K562 (cell line): ENCODE data around the gene TRIO. TPM values are rescaled to one million over a fixed set of nuclear protein-coding genes. Genes with fewer than 3 reads are reported as not detected.

Experiments used
- ATAC-seq: fragments of 200-7000 bp; cut with Tn5 transposase; 3 replicates; pipeline ENCODE4 v1.9.1; 2020; ENCODE audit warnings: moderate library complexity
- BruUV-seq: library from RNA; stranded (reverse); fragments of 400-500 nt; replicated peaks from 2 replicates; lab custom pipeline; 2021; lab: Mats Ljungman, UMichigan
- CTCF ChIA-PET: fragments of 300-600 bp; formaldehyde crosslinking; extraction: SDS; loops from one replicate; lab custom pipeline; 2021; ENCODE audit warnings: low intra/inter-chr PET ratio; lab: Yijun Ruan, JAX
- POLR2A ChIA-PET: fragments of 300-600, 350-650 bp; sonication (Branson Sonifier 250); formaldehyde crosslinking; extraction: SDS; loops from one replicate; lab custom pipeline; 2021; ENCODE audit warnings: antibody characterized with exemption, inconsistent platforms; lab: Yijun Ruan, JAX
- DNase-seq, 4 experiments: peaks; one replicate each; pipeline versions ENCODE4 v3.0.0 to v3.0.0-alpha.2; 2011 to 2018; ENCODE audit warnings: low spot score in 3 of 4, mixed read lengths in 3 of 4; ENCODE audit errors: extremely low read depth in 1 of 4
- FAIRE-seq: peaks from 2 replicates; lab custom pipeline; 2011; peaks lifted over from hg19 to GRCh38; lab: Jason Lieb, UNC
- H2AFZ ChIP-seq: 2 replicates; pipeline ENCODE4 v1.6.0; 2011; ENCODE audit warnings: low read depth, low read length, control low read depth, inconsistent platforms
- H3K27ac ChIP-seq: fragments of 200-600 bp; 3 replicates; pipeline ENCODE4 v1.8.0; 2011; ENCODE audit warnings: low read depth, mild to moderate bottlenecking, control low read depth, inconsistent platforms, low read length, moderate library complexity, mixed read lengths; ENCODE audit errors: extremely low read depth
- H3K27me3 ChIP-seq, 2 experiments: fragments of 300-600 bp in 1 of 2; 2 replicates in 1 of 2; 3 replicates in 1 of 2; pipeline versions ENCODE4 v1.6.0 to v1.8.0; 2011; ENCODE audit warnings: inconsistent platforms in 2 of 2, low read length in 2 of 2, mild to moderate bottlenecking in 1 of 2, mixed read lengths in 1 of 2, moderate library complexity in 1 of 2; ENCODE audit not compliant: control insufficient read depth in 2 of 2, insufficient read depth in 2 of 2
- H3K36me3 ChIP-seq: fragments of 300-600 bp; 3 replicates; pipeline ENCODE4 v1.8.0; 2011; ENCODE audit warnings: mild to moderate bottlenecking, low read length, inconsistent platforms; ENCODE audit not compliant: control insufficient read depth, insufficient read depth
- H3K4me1 ChIP-seq, 2 experiments: fragments of 200-600 bp in 1 of 2; replicated peaks in 1 of 2; 2 replicates in 1 of 2; 3 replicates in 1 of 2; pipeline versions ENCODE4 v1.5.1 to v1.8.0; 2011; ENCODE audit warnings: inconsistent platforms in 2 of 2, low read length in 2 of 2, mild to moderate bottlenecking in 1 of 2, mixed read lengths in 1 of 2, moderate library complexity in 1 of 2; ENCODE audit not compliant: control insufficient read depth in 2 of 2, insufficient read depth in 2 of 2
- H3K4me2 ChIP-seq: 2 replicates; pipeline ENCODE4 v1.6.1; 2011; ENCODE audit warnings: low read length, control low read depth, inconsistent platforms, mixed read lengths; ENCODE audit not compliant: insufficient read depth
- H3K4me3 ChIP-seq: fragments of 200-600 bp; sonication (generic), shearing (Covaris generic); 2 replicates; pipeline ENCODE4 v1.5.1; 2016; ENCODE audit warnings: control low read depth, inconsistent platforms
- H3K79me2 ChIP-seq: fragments of 200-600 bp; 3 replicates; pipeline ENCODE4 v1.8.0; 2011; ENCODE audit warnings: low read length, inconsistent platforms; ENCODE audit not compliant: control insufficient read depth, insufficient read depth
- H3K9ac ChIP-seq, 2 experiments: 2 replicates each; pipeline versions ENCODE4 v1.6.0 to v1.6.1; 2011; ENCODE audit warnings: low read depth in 2 of 2, low read length in 2 of 2, control low read depth in 1 of 2, inconsistent platforms in 1 of 2, mild to moderate bottlenecking in 1 of 2, mixed read lengths in 1 of 2; ENCODE audit not compliant: insufficient read depth in 1 of 2
- H3K9me1 ChIP-seq: one replicate; pipeline ENCODE4 v1.6.0; 2011; ENCODE audit warnings: inconsistent platforms, mild to moderate bottlenecking, low read length, moderate library complexity; ENCODE audit not compliant: control insufficient read depth, insufficient read depth
- H3K9me3 ChIP-seq: replicated peaks from 2 replicates; pipeline ENCODE4 v1.5.1; 2011; ENCODE audit warnings: low read depth, low read length, inconsistent platforms; ENCODE audit not compliant: control insufficient read depth, insufficient read depth
- H4K20me1 ChIP-seq: replicated peaks from 2 replicates; pipeline ENCODE4 v1.6.1; 2011; ENCODE audit warnings: low read length, inconsistent platforms, mixed read lengths; ENCODE audit not compliant: control insufficient read depth, insufficient read depth
- CREBBP ChIP-seq: IDR thresholded peaks from one replicate; pipeline ENCODE4 v1.6.1; 2012; ENCODE audit warnings: low read depth, mild to moderate bottlenecking, control low read depth, inconsistent platforms, low read length
- JUND ChIP-seq, 2 experiments: IDR thresholded peaks; 2 replicates in 1 of 2; 3 replicates in 1 of 2; pipeline ENCODE4 v1.6.1; 2011; ENCODE audit warnings: borderline replicate concordance in 2 of 2, low read depth in 2 of 2, low read length in 2 of 2, improper control_type of control experiment in 1 of 2, missing biosample characterization in 1 of 2, missing genetic modification characterization in 1 of 2, missing genetic modification reagents in 1 of 2
- MAZ ChIP-seq, 2 experiments: fragments of 450-650 bp in 1 of 2; sonication (generic) in 1 of 2; formaldehyde crosslinking; IDR thresholded peaks in 1 of 2; conservative IDR thresholded peaks in 1 of 2; 2 replicates each; pipeline versions ENCODE4 v1.4.0 to v1.5.0; 2020; ENCODE audit warnings: mild to moderate bottlenecking in 1 of 2, missing genetic modification reagents in 1 of 2
- MED1 ChIP-seq: sonication (generic); formaldehyde crosslinking; IDR thresholded peaks from 2 replicates; pipeline ENCODE4 v1.8.1; 2023; ENCODE audit warnings: missing genetic modification reagents, borderline replicate concordance
- MTA1 ChIP-seq: fragments of 450-650 bp; IDR thresholded peaks from 2 replicates; pipeline ENCODE4 v1.6.1; 2017; ENCODE audit warnings: borderline replicate concordance
- PURB ChIP-seq: sonication (generic); formaldehyde crosslinking; IDR thresholded peaks from 2 replicates; pipeline ENCODE4 v1.9.0; 2021; ENCODE audit warnings: low read depth, mild to moderate bottlenecking, missing genetic modification reagents
- SUPT5H ChIP-seq: fragments of 450-650 bp; IDR thresholded peaks from 2 replicates; pipeline ENCODE4 v1.6.1; 2016
- ZBTB7A ChIP-seq: IDR thresholded peaks from 2 replicates; pipeline ENCODE4 v1.6.1; 2011; ENCODE audit warnings: low read depth, mild to moderate bottlenecking, low read length, moderate library complexity, borderline replicate concordance; ENCODE audit not compliant: control insufficient read depth
- ZFP30 ChIP-seq: fragments of 250-450 bp; sonication (Bioruptor Pico); IDR thresholded peaks from 2 replicates; pipeline ENCODE4 v1.8.0; 2022; ENCODE audit warnings: moderate library complexity, mild to moderate bottlenecking, inconsistent platforms, borderline replicate concordance
- WGBS: fragments of 100-300 bp; shearing (Covaris generic); methylation state at CpG from one replicate; pipeline ENCODE4 v1.1.6; 2016; ENCODE audit warnings: low coverage, mixed read lengths; ENCODE audit not compliant: insufficient coverage; ENCODE audit errors: missing lambda C conversion rate; 5-methylcytosine and 5-hydroxymethylcytosine counted together
- in situ Hi-C: fragments of 300-500 bp; cut with MboI; formaldehyde crosslinking; loops from 4 replicates; pipeline ENCODE4 v1.15.0; 2018; ENCODE audit warnings: inconsistent platforms, mixed read lengths
- intact Hi-C: fragments of 100-400 bp; cut with micrococcal nuclease; formaldehyde crosslinking; loops from 2 replicates; pipeline ENCODE4 v1.14.2; 2022
- polyA plus RNA-seq, 8 experiments: library from polyadenylated mRNA; depleted of rRNA in 4 of 8; stranded (reverse) in 5 of 8; unstranded in 3 of 8; fragments of >200 nt; fragmentation: Nextera tagmentation in 2 of 8; fragmentation: Illumina TruSeq in 1 of 8; extraction: Ambion mirVana in 2 of 8; extraction: Trizol in 1 of 8; gene quantifications; 2 replicates each; pipeline versions ENCODE4 v1.2.1 to v1.2.3, GENCODE V29; 2011 to 2014; ENCODE audit warnings: inconsistent platforms in 1 of 8, missing spikeins in 1 of 8
- total RNA-seq, 7 experiments: library from RNA; depleted of rRNA in 6 of 7; stranded (reverse); fragments of >200 nt in 6 of 7; fragmentation: Illumina TruSeq in 2 of 7; extraction: Trizol in 2 of 7; gene quantifications; 2 replicates each; pipeline versions ENCODE4 v1.2.1 to v1.2.3, GENCODE V29; 2011 to 2021; ENCODE audit warnings: low replicate concordance in 1 of 7

The TRIO gene
- total and polyA plus RNA-seq, 9 of the 15 experiments (the other 6 are each of a cell fraction or from before 2014, with no cell fraction given), result 0.24 to 5.0 (median 1.1) TPM

DNA sequence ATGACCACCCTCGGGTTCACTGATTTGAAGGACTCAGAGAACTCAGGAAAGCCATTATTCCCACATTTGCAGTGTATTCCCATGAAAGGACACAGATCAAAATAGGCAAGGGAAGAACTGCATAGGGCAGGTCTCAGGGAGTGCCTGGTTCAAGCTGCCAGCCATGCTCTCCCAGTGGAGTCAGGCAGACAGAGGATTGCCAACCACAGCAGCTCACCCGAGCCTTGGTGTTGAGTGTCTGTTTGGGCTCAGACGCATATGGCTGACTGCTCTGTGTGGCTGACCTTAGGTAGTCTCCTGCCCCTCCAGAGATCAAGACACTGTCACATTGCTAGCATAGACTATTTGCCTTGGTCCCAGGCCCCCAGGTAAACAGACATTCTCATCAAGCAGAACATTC, 322.6 kb downstream of the TRIO start:
- H3K79me2 ChIP-seq, result no peaks in the 10 kb centered on the region
- intact Hi-C loops, result no loop called here
- TF ChIP-seq PURB (no peak), MTA1 (no peak), JUND (IDR thresholded peaks at IDR 0.05; ENCODE audit: borderline replicate concordance, low read depth, low read length) (no peak), JUND (tag; IDR thresholded peaks at IDR 0.05; ENCODE audit: borderline replicate concordance, low read depth, low read length) (no peak), ZFP30 (CRISPR knock-in tag) (no peak), MED1 (CRISPR knock-in tag) (no peak), CREBBP (no peak), SUPT5H (no peak), ZBTB7A (no peak), MAZ (CRISPR knock-in tag; conservative IDR thresholded peaks at IDR 0.05 in 1 of 2, IDR thresholded peaks at IDR 0.05 in 1 of 2) (no peak)
- TF ChIP-seq, all 486 proteins: peak for 0
- Histone ChIP-seq H3K9me3 (no peaks in the 10 kb centered on the region), H3K4me3 (no peak overlapping the region), H4K20me1 (no peaks in the 10 kb centered on the region), H3K9ac (no peak overlapping the region), H3K36me3 (no peaks in the 10 kb centered on the region), H3K4me1 (0 out of 5 replicates have a peak, but pooled peaks cover 0 to 3% of the 10 kb centered on the region in 2 experiments), H2AFZ (no peak overlapping the region), H3K4me2 (no peak overlapping the region), H3K9me1 (no peaks in the 10 kb centered on the region), H3K27me3 (peaks cover 11 to 26% of the 10 kb centered on the region in 2 experiments), H3K27ac (no peak overlapping the region)
- BruUV-seq, result no TSS peak
- FAIRE-seq, result no peak
- CTCF ChIA-PET, result no interaction called here
- 17% methylated on average over 3 of the region's 3 CpGs for WGBS
- POLR2A ChIA-PET, result no interaction called here
- no peak for DNase-seq
- ATAC-seq, result no peak
- in situ Hi-C loops, result no loop called here
